AG09319 (cell line): Measurements from ENCODE around the gene HTRA1.

Source experiments
- DNase-seq: peaks from one replicate; pipeline ENCODE4 v3.0.0-alpha.2; 2010; ENCODE audit warnings: low read depth; ENCODE audit errors: extremely low read depth
- TF ChIP-seq, protein P1 (sequence below): IDR thresholded peaks from 2 replicates; pipeline ENCODE4 v1.5.1; 2011; ENCODE audit warnings: low read depth, mild to moderate bottlenecking, inconsistent platforms, low read length, moderate library complexity

HTRA1 gene

DNA sequence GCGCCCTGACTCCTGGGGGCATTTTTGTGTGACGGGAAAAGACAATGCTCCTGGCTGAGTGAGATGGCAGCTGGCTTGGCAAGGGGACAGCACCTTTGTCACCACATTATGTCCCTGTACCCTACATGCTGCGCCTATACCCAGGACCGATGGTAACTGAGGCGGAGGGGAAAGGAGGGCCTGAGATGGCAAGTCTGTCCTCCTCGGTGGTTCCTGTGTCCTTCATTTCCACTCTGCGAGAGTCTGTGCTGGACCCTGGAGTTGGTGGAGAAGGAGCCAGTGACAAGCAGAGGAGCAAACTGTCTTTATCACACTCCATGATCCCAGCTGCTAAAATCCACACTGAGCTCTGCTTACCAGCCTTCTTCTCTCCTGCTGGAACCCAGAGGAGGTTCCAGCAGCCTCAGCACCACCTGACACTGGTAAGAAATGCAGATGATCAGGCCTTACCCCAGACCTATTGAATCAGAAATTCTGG is 6.7 kb upstream of the HTRA1 start, which contains the start of gene ARMS2:
Gene ARMS2, plus strand, starts transcription at position 51 of the 478 bp plus-strand sequence. Its CDS starts 75 bp downstream, at position 126.
- DNase-seq, result no peak
- TF ChIP-seq, protein P1, sequence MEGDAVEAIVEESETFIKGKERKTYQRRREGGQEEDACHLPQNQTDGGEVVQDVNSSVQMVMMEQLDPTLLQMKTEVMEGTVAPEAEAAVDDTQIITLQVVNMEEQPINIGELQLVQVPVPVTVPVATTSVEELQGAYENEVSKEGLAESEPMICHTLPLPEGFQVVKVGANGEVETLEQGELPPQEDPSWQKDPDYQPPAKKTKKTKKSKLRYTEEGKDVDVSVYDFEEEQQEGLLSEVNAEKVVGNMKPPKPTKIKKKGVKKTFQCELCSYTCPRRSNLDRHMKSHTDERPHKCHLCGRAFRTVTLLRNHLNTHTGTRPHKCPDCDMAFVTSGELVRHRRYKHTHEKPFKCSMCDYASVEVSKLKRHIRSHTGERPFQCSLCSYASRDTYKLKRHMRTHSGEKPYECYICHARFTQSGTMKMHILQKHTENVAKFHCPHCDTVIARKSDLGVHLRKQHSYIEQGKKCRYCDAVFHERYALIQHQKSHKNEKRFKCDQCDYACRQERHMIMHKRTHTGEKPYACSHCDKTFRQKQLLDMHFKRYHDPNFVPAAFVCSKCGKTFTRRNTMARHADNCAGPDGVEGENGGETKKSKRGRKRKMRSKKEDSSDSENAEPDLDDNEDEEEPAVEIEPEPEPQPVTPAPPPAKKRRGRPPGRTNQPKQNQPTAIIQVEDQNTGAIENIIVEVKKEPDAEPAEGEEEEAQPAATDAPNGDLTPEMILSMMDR, result no peak

DNA sequence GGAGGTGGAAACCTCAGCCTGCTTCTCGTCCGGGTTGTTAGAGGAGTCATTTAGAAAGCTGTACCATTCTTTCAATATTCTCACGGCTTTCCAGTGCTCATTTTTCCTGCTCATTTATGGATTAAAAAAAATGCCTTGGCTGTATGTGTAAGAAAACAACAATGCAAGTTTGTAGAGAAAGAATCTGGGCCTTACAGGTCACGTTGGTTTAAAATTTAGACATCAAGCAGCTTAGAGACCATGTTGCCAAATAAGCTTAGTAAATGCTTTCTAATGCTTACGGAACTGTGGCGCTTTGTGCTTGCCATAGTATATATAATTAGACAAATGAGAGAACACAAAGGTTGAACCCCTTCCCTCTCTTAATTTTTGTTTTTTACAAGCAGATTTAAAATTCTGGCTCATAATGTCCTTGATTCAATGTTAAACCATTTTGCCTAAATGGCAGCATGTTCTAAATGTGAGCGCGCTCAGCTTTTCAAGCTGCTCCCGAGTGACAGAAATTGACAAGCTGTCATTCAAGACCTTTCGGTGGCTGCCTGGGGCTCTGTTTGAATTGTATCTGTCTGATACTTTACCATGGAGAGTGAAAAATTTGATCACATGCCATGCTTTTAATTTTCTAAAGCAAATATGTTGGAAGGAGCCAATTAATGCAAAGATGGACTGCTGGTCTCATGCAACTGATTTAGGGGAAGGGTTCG is 5.8 kb upstream of the HTRA1 start:
- no peak for DNase-seq

DNA sequence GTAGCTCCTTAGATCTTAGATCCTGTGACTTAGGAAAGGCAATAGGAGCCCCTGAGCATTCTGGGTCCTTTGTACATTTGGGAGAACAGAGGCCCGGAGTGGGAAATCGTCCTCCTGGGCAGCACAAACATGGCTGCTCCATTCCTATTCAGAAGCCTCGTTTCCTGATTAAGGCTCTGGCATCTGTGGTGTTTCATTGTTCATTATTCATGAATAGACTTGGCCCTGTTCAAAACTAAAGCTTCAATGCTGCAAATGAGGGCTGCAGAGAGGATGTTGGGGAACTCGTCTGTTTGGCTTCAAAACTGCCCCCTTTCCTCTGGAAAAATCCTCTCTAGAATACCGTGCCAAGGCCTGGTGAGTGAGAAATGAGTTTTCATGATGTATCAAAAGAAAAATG is 3.4 kb upstream of the HTRA1 start:
- DNase-seq, result no peak
- TF ChIP-seq, protein P1, result no peak

More for the DNA sequence above, 5.8 kb upstream of the HTRA1 start:
- TF ChIP-seq, protein P1, result no peak

DNA sequence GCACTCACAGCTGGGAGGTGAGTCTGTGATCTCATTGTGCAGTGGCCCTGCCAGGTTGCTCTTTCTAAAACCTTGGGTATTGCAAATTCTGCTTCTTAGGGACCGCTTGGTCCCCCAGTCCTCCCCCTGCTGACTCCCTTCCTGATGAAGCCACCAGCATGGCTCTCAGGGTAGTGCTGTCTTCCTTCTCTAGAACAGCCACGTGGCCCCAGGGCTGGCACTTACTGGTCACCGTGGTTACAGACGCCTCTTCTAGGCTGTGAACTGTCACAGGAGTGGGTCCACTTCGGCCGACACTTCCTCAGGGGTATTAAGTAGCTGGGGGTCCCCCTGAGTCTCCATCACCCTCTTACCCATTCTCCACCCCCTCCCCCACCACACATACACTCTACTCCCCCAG is 2.7 kb upstream of the HTRA1 start:
- TF ChIP-seq, protein P1, result no peak
- no peak for DNase-seq

DNA sequence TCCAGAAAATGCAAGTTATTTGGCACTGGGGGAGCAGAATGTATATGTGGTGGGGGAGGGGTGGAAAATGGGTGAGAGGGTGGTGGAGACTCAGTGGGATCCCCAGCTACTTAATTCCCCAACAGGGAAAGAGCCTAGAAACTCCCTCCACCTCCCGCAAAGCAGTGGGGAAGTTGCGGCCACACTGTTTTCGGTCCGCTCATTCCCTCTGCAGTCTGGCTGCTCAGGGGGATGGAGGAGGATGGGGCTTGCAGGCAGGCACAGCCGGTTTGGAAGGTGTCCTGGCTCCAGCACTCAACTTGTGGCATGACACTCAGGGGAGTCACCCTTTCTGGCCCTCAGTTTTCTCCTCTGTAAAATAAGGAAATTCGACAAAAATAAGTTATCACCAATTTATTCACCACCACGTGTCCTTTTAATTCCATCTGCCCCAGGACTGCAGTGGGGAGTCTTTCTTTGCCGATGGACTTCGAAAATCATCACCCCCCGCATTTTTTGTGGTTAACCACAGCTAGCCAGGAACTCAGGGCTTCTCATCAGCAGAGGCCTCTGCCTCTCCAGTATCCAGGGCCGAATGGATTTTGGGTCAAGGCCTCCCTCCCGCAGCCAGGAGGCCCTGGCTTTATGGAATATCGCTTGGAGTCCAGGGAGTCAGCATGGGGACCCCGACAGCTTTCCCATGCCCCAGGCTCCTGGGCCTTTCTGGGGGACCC is 1.6 kb upstream of the HTRA1 start:
- no peak for DNase-seq
- TF ChIP-seq, protein P1, result no peak

DNA sequence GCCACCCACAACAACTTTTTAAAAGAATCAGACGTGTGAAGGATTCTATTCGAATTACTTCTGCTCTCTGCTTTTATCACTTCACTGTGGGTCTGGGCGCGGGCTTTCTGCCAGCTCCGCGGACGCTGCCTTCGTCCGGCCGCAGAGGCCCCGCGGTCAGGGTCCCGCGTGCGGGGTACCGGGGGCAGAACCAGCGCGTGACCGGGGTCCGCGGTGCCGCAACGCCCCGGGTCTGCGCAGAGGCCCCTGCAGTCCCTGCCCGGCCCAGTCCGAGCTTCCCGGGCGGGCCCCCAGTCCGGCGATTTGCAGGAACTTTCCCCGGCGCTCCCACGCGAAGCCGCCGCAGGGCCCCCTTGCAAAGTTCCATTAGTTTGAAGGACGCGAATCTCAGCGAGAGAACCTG is 461 bp upstream of the HTRA1 start:
- no peak for DNase-seq
- TF ChIP-seq, protein P1, result no peak

DNA sequence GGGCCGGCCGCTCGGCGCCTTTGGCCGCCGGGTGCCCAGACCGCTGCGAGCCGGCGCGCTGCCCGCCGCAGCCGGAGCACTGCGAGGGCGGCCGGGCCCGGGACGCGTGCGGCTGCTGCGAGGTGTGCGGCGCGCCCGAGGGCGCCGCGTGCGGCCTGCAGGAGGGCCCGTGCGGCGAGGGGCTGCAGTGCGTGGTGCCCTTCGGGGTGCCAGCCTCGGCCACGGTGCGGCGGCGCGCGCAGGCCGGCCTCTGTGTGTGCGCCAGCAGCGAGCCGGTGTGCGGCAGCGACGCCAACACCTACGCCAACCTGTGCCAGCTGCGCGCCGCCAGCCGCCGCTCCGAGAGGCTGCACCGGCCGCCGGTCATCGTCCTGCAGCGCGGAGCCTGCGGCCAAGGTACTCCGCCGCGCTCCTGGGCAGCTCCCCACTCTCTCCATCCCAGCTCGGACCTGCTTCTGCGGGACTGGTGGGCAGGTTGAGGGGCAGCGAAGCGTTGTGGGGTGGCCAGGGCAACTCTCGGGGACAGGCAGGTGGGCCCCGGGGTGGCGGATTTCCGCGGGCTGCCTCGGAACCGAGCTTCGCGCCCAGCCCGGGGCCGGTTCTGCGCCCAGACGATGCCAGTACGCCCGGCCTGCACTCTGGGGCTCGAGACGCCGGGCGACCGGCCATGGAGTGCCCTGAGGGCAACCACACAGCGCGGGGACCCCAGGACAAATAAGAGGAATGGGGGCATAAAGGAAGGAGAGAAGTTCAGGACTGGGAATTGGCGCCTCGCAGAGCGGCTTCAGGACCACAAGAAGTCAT is 578 bp downstream of the HTRA1 start:
- TF ChIP-seq, protein P1, result no peak

More for the DNA sequence above, 578 bp downstream of the HTRA1 start:
- no peak for DNase-seq
